ENCODE data around the gene MYORG.
"Not testable (repeated sequence)": the region's sequence is repeated elsewhere in the genome, so short reads cannot be mapped to it uniquely, and the experiment has no call there.

Gene MYORG

GRCh38 chr9:34370335-34370969 lies 6.2 kb downstream of the MYORG start:
- DNase-seq (ENCODE audit: low read depth), result no peak
- no peak for TF ChIP-seq CTCF (conservative IDR thresholded peaks at IDR 0.05; ENCODE audit: low read depth, low read length)
- H3K4me3 ChIP-seq (ENCODE audit: low read depth, low read length), result peak overlapping the region; percentile 54

DNA sequence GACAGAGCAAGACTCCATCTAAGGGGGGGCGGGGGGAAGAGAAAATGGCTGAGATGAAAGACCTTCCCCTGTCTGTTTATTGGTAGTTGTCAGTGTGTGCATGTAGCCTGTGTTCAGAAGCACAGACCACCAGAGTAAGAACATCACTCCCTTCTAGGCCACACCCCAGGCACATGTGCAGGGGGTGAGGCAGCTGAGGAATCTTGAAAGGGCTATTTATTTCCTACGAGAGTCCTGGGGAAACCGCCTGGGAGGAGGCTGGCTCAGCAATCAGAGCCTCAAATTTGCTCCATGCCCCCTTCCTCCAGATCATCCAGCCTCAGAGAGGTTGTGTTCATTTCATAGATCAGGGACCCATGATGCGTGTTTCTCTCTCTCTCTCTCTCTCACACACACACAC lies 7.1 kb downstream of the MYORG start:
- no peak for TF ChIP-seq CTCF (conservative IDR thresholded peaks at IDR 0.05; ENCODE audit: low read depth, low read length)
- no peak overlapping the region for H3K4me3 ChIP-seq (ENCODE audit: low read depth, low read length)
- DNase-seq (ENCODE audit: low read depth), result no peak

GRCh38 chr9:34368796-34369195 lies 7.9 kb downstream of the MYORG start:
- not testable (repeated sequence) for DNase-seq (ENCODE audit: low read depth); H3K4me3 ChIP-seq (ENCODE audit: low read depth, low read length)

DNA sequence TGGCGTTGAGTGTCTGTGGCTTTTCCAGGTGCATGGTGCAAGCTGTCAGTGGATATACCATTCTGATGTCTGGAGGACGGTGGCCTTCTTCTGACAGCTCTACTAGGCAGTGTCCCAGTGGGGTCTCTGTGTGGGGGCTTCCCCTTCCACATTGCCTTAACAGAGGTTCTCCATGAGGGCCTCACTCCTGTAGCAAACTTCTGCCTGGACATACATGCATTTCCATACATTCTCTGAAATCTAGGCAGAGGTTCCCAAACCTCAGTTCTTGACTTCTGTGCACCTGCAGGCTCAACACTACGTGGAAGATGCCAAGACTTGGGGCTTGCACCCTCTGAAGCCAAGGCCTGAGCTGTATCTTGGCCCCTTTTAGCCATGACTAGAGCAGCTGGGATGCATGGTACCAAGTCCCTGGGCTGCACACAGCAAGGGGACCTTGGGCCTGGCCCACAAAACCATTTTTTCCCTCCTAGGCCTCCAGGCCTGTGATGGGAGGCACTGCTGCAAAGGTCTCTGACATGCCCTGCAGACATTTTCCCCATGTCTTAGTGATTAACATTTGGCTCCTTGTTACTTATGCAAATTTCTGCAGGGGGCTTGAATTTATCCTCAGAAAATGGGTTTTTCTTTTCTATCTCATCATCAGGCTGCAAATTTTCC lies 8.8 kb downstream of the MYORG start:
- not testable (repeated sequence) for DNase-seq (ENCODE audit: low read depth); H3K4me3 ChIP-seq (ENCODE audit: low read depth, low read length)

GRCh38 chr9:34366365-34366764 lies 10.3 kb downstream of the MYORG start:
- no peak overlapping the region for H3K4me3 ChIP-seq (ENCODE audit: low read depth, low read length)
- no peak for DNase-seq (ENCODE audit: low read depth)
- TF ChIP-seq CTCF (conservative IDR thresholded peaks at IDR 0.05; ENCODE audit: low read depth, low read length), result no peak

GRCh38 chr9:34365282-34365681 lies 11.4 kb downstream of the MYORG start:
- no peak for TF ChIP-seq CTCF (conservative IDR thresholded peaks at IDR 0.05; ENCODE audit: low read depth, low read length)
- DNase-seq (ENCODE audit: low read depth), result no peak
- H3K4me3 ChIP-seq (ENCODE audit: low read depth, low read length), result no peak overlapping the region

GRCh38 chr9:34363619-34364351 lies 12.9 kb downstream of the MYORG start:
- TF ChIP-seq CTCF (conservative IDR thresholded peaks at IDR 0.05; ENCODE audit: low read depth, low read length), result no peak
- H3K4me3 ChIP-seq (ENCODE audit: low read depth, low read length), result peak overlapping the region; percentile 24
- DNase-seq (ENCODE audit: low read depth), result peak; percentile 59
